CD4-positive, alpha-beta T cell treated with Interleukin-6 for 4 hours (primary cell): ENCODE measurements around the gene OR5M8.

Source experiments
- DNase-seq: peaks from one replicate; pipeline ENCODE4 v3.0.0-alpha.2; 2020; ENCODE audit warnings: mixed read lengths

The OR5M8 gene

GRCh38 chr11:56491270-56491669 lies at the start of gene OR5M8:
TSS of gene OR5M8 (minus strand) at chr11:56491370. CDS start at chr11:56491370, 0 bp downstream.
- DNase-seq: no peak

GRCh38 chr11:56533054-56533740 lies 42.0 kb upstream of the OR5M8 start:
- no peak for DNase-seq

GRCh38 chr11:56531856-56532255 lies 40.7 kb upstream of the OR5M8 start:
- DNase-seq: no peak

- DNase-seq: no peak
Measured at GRCh38 chr11:56522008-56522407, 30.8 kb upstream of the OR5M8 start.

GRCh38 chr11:56513280-56513679 lies 22.1 kb upstream of the OR5M8 start:
- DNase-seq: no peak

- DNase-seq: no peak
Measured at GRCh38 chr11:56509439-56509838, 18.3 kb upstream of the OR5M8 start.

- no peak for DNase-seq
Measured at GRCh38 chr11:56497010-56497409, 5.8 kb upstream of the OR5M8 start.

- no peak for DNase-seq
Measured at GRCh38 chr11:56495117-56495516, 3.9 kb upstream of the OR5M8 start.

- DNase-seq: no peak
Measured at GRCh38 chr11:56486801-56487200, 4.4 kb downstream of the OR5M8 start.

GRCh38 chr11:56474729-56475235 lies 16.4 kb downstream of the OR5M8 start:
- no peak for DNase-seq

- DNase-seq: no peak
Measured at GRCh38 chr11:56473252-56473651, 17.9 kb downstream of the OR5M8 start, which contains the start of gene OR5M3. TSS of gene OR5M3 (minus strand) at chr11:56473352. CDS start at chr11:56470497, 2,855 bp downstream.

GRCh38 chr11:56457076-56457475 lies 34.1 kb downstream of the OR5M8 start:
- no peak for DNase-seq

GRCh38 chr11:56453521-56453920 lies 37.6 kb downstream of the OR5M8 start:
- DNase-seq: no peak
